GM12892 (cell line): Measurements from ENCODE around the gene MTHFS. TPM values are rescaled to one million over a fixed set of nuclear protein-coding genes. Genes with fewer than 3 reads are reported as not detected.
"Not testable (repeated sequence)": the region's sequence is repeated elsewhere in the genome, so short reads cannot be mapped to it uniquely, and the experiment has no call there.

Experiments
- DNase-seq: peaks from one replicate; pipeline ENCODE4 v3.0.0; 2011; ENCODE audit not compliant: insufficient read length
- FAIRE-seq: peaks from 2 replicates; lab custom pipeline; 2011; peaks lifted over from hg19 to GRCh38; lab: Jason Lieb, UNC
- POLR2A ChIP-seq: IDR thresholded peaks from 2 replicates; pipeline ENCODE4 v1.6.1; 2011; ENCODE audit warnings: low read depth, low read length, control low read depth
- POLR2AphosphoS5 ChIP-seq: IDR thresholded peaks from 2 replicates; pipeline ENCODE4 v1.6.1; 2011; ENCODE audit warnings: low read depth, low read length, control low read depth
- TAF1 ChIP-seq: IDR thresholded peaks from 2 replicates; pipeline ENCODE4 v1.6.1; 2011; ENCODE audit warnings: low read depth, mild to moderate bottlenecking, control low read depth, low read length, borderline replicate concordance
- polyA plus RNA-seq: library from polyadenylated mRNA; unstranded; fragments of >200 nt; gene quantifications from one replicate; pipeline ENCODE4 v1.2.1, GENCODE V29; 2012; ENCODE audit warnings: missing spikeins, inconsistent platforms; ENCODE audit not compliant: missing spikeins

MTHFS gene
- polyA plus RNA-seq = 33.4 TPM

DNA sequence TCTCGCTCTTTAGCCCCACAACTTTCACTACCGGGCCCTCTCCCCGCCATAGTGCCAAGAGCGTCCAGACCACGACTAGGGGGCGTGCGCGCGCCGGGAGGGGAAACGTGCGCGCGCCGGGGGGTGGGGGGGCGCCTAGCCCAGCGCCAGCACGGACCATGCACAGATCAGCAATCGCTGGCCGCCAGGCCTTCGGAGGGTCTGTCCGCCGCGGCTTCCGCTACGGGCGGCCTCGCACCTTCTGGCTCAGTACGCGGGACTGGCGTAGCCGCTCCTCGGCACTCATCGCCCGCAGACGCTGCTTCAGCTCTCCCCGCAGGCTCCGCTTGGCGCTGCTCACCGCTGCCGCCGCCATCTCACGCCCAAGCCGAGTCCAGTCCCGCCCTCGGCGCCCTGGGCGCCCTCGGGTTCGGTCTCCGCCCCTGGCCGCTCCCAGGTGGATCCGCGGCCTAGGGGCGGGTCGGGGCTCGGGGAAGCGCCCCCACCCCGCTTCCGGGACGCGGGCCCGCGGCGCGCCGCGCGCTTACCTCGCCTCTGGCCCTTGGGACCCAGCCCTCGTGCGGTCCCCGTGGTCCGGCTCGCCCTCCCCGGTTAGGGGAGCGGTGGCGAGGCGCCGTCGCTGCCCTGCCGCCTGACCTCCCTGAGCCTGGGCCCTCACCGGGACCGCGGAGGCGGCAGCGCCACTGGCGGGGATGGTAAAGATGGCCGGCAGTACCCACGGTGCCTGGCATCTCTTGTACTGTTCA, at the start of gene MTHFS:
Gene MTHFS (minus strand): TSS at position 381 of the 746 bp plus-strand sequence. CDS start 26 bp downstream, at position 355.
- peak; percentile 91 for TF ChIP-seq POLR2A
- TF ChIP-seq POLR2AphosphoS5 = peak; percentile 87
- peak; percentile 88 for TF ChIP-seq TAF1
- FAIRE-seq (peak; percentile 94), DNase-seq (peak; percentile 57)

DNA sequence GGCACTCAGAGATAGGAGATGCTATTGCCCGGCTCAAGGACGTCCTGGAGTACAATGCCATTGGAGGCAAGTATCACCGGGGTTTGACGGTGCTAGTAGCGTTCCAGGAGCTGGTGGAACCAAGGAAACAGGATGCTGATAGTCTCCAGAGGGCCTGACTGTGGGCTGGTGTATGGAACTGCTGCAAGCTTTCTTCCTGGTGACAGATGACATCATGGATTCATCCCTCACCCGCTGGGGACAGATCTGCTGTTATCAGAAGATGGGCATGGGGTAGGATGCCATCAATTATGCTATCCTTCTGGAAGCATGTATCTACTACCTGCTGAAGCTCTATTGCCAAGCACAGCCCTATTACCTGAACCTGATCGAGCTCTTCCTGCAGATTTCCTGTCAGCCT, 47.8 kb upstream of the MTHFS start:
- DNase-seq (no peak), FAIRE-seq (no peak)
- TF ChIP-seq TAF1 (no peak), POLR2AphosphoS5 (no peak), POLR2A (no peak)

DNA sequence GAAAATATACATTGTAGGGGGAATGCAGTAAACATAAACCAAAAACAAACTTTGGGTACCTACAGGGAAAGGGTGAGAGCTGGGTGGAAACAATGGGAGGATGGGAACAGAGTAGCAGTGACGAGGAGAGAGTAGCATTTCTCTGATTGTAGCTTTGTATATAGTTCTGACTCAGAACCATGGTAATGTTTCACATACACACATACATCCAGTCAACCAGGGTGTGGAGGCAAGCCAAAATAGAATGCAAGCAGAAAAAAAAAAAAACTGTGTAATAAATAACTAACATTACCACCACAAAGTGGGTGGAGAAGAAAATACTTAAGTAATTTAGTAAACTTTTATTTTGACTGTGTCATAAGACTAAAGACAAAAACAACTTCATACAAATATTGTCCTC, 47.0 kb upstream of the MTHFS start:
- TF ChIP-seq POLR2AphosphoS5 (no peak), TAF1 (no peak)
- FAIRE-seq = no peak
- no peak for DNase-seq

DNA sequence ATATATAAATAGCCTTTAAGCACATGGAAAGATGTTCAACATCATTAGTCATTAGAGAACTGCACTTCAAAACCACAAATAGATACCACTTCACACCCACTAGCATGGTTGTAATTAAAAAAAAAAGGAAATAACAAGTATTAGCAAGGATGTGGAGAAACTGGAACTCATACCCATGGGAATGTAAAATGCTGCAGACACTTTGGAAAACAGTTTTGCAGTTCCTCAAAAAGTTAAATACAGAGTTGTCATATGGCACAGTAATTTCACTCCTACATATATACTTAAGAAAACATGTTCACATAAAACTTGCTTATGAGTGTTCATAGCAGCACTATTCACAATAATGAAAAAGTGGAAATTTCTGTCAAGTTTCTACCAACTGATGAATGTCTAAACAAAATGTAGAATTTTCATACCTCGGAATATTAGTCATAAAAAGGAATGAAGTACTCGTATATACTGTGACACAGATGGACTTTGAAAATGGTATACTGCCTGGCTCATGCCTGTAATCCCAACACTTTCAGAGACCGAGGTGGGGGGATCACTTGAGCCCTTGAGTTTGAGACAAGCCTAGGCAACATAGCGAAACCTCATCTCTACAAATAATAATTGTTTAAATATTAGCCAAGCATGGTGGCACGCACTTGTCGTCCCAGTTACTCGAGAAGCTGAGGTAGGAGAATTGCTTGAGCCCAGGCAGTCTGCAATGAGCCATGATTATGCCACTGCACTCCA, 46.1 kb upstream of the MTHFS start:
- TF ChIP-seq TAF1 (no peak), POLR2A (no peak), POLR2AphosphoS5 (no peak)
- no peak for FAIRE-seq
- DNase-seq = no peak

DNA sequence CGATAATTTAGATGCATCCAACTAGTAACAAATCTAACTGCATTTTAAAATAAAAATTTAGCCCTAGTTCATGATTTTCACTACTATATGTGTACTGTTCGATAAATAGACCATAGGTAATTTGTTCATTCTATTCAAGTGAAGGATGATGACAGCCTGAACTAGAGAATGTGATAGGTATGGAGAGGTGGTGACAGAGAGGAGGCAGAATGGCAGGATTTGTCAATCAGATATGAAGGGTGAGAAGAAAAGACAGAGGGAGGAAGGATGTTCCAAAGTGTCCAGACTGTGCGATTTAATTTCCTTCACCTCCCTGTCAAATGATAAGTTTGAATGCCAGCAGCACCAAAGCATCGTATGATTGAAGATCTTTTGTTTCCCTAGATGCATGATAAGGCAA, 42.6 kb upstream of the MTHFS start:
- FAIRE-seq (no peak), DNase-seq (no peak)
- TF ChIP-seq POLR2AphosphoS5 (no peak), POLR2A (no peak), TAF1 (no peak)

DNA sequence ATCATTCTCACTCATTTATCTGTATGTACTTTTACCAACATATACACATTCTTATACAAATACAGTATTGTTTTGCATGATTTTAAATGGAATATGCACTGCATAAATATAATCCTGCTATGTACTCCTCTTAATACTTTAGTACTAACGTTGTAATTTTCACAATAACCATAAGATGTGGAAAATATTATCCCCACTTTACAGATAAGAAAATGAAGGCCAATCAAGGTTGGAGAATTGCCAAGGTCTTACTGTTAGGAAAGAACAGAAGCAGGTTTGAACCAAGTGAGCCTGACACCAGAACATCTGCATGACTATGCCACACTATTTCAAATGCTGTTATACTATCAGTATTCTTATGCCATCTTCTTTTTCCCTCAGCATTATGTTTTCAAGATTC, 41.3 kb upstream of the MTHFS start:
- DNase-seq = no peak
- no peak for FAIRE-seq
- no peak for TF ChIP-seq POLR2AphosphoS5
- TF ChIP-seq POLR2A = no peak
- no peak for TF ChIP-seq TAF1

DNA sequence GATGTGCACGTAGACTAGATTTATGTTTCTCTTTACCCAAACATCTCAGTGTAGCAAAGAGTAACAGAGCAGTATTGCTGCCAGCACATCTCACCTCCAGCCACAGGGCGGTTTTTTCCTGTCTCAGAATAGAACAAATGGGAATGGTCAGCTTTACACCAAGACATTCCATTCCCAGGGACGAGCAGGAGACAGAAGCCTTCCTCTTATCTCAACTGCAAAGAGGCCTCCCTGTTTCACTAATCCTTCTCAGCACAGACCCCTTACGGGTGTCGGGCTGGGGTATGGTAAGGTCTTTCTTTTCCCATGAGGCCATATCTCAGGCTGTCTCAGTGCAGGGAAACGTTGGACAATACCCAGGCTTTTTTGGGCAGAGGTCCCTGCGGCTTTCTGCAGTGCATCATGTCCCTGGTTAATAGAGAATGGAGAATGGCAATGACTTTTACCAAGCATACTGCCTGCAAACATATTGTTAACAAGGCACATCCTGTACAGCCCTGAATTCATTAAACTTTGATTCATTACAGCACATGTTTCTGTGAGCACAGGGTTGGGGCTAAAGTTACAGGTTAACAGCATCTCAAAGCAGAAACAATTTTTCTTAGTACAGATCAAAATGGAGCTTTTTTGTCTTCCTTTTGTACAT, 38.9 kb upstream of the MTHFS start:
- FAIRE-seq, DNase-seq: not testable (repeated sequence)

DNA sequence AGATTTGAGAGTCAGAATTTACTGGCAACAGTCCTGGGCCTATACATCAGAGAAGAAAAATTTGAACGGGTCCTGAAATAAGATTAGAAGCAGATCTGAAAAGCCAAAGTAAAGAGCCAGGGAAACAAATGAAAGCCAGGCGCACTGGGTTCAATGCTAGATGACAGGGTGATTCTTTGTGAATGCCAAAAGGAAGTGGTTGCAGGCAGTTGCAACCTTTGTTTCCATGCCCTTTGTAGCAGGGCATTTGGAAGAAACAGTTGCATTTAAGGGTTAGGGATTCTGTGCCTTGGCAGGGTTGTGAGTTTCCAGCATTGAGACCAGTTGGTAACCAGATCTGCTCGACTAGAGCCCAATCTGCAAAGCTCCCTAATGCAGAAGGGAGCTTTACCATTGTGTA, 36.4 kb upstream of the MTHFS start:
- TF ChIP-seq TAF1 (no peak), POLR2A (no peak), POLR2AphosphoS5 (no peak)
- no peak for FAIRE-seq
- no peak for DNase-seq

DNA sequence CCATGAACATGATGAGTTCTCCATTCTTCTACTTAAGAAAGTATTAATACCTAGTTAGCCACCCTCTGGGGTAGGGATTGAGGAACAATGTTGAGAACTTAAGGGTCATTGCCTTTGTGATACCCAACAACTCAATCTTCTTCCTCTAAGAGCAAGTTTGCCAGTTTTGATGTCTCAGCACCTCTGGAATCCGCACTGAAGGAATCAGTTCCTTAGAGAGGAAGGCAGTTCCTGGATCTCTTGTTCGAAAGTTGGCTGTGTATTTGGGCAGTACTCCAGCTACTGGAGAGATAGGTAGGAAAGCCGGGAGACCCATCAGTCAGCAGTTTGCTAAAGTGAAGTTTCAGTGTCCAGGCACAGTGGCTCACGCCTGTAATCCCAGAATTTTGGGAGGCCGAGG, 35.6 kb upstream of the MTHFS start:
- DNase-seq = no peak
- no peak for FAIRE-seq
- TF ChIP-seq TAF1 = no peak
- TF ChIP-seq POLR2AphosphoS5 = no peak
- TF ChIP-seq POLR2A = no peak

DNA sequence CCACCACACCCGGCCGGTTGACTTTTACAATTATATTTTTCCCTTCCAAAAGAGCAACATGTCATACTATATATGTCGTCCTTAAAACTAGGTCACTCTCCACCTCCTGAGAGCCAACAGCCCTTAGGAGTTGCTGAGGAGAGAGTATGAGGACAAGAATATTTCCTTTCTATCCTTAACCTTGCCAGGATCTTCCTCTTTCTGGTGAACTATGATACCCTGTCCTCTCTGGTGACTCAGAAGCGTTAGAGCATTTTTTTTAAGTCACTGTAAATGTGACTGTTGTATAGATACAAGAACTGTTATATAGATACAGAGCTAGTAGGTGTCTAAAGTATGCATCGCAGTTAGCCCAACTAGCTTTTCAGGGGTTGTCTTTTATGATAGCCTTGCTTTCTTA, 33.7 kb upstream of the MTHFS start:
- no peak for DNase-seq
- no peak for TF ChIP-seq TAF1
- no peak for TF ChIP-seq POLR2A
- no peak for TF ChIP-seq POLR2AphosphoS5
- FAIRE-seq = no peak

DNA sequence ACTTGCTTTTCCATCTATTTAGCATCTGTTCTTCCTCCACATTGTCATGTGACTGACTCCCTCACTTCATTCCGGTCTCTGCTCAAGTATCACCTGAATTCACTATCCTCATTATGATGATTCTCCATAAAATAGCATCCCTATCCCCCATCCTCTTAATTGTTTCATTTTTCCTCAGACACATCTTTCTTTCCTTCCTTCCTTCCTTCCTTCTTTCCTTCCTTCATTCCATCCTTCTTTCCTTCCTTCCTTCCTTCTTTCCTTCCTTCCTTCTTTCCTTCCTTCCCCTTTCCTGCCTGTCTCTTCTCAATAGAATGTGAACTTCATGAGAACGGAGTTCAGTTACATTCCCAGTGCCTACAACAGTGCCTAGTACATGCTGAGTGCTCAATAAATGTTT, 32.6 kb upstream of the MTHFS start:
- DNase-seq (no peak), FAIRE-seq (no peak)

DNA sequence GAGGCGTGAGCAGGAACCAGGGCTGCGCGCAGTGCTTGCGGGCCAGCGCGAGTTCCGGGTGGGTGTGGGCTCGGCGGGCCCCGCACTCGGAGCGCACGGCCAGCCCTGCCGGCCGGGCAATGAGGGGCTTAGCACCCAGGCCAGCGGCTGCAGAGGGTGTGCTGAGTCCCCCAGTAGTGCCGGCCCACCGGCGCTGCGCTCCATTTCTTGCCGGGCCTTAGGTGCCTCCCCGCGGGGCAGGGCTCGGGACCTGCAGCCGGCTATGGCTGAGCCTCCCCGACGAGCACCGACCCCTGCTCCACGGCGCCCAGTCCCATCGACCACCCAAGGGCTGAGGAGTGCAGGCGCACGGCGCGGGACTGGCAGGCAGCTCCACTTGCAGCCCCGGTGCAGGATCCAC, 29.3 kb upstream of the MTHFS start:
- FAIRE-seq, DNase-seq: not testable (repeated sequence)

More for the DNA sequence above, 32.6 kb upstream of the MTHFS start:
- TF ChIP-seq TAF1 = no peak
- TF ChIP-seq POLR2A = no peak
- TF ChIP-seq POLR2AphosphoS5 = no peak
